Tibial artery (tissue), 4 donors: ENCODE measurements around the gene DCAF5.

Experiments
- DNase-seq, 2 donors: peaks; one replicate each; pipeline ENCODE4 v3.0.0-alpha.2; 2019
- H3K27ac ChIP-seq, 2 donors: fragments of 200-600 bp; sonication (generic) in 1 of 2; 1 replicate in 1 of 2; 2 replicates in 1 of 2; pipeline ENCODE4 v1.5.1; 2018 to 2019; ENCODE audit warnings: mild to moderate bottlenecking in 1 of 2
- H3K27me3 ChIP-seq, 2 donors: fragments of 200-600 bp; sonication (generic) in 1 of 2; one replicate each; pipeline versions ENCODE4 v1.5.1 to v1.6.0; 2016 to 2019
- H3K36me3 ChIP-seq, 3 donors: fragments of 200-600 bp; sonication (generic) in 2 of 3; one replicate each; pipeline ENCODE4 v1.5.1; 2016 to 2019; ENCODE audit warnings: mild to moderate bottlenecking in 2 of 3
- H3K4me1 ChIP-seq, 4 donors: fragments of 200-600 bp; sonication (generic) in 2 of 4; 1 replicate in 3 of 4; 2 replicates in 1 of 4; pipeline ENCODE4 v1.5.1; 2016 to 2019
- H3K4me3 ChIP-seq, 2 donors: fragments of 200-600 bp; sonication (generic) in 1 of 2; 1 replicate in 1 of 2; 2 replicates in 1 of 2; pipeline ENCODE4 v1.5.1; 2018 to 2019; ENCODE audit warnings: mild to moderate bottlenecking in 2 of 2
- H3K9me3 ChIP-seq, 3 donors: fragments of 200-600 bp; sonication (generic) in 1 of 3; one replicate each; pipeline ENCODE4 v1.5.1; 2016 to 2019
- CTCF ChIP-seq, 2 experiments: fragments of 200-600 bp in 1 of 2; fragments of 450-650 bp in 1 of 2; IDR thresholded peaks; one replicate each; pipeline ENCODE4 v1.5.1; 2017 to 2019; ENCODE audit warnings: antibody characterized with exemption in 2 of 2, mild to moderate bottlenecking in 1 of 2, moderate library complexity in 1 of 2
- intact Hi-C: fragments of 100-400 bp; cut with DNase I; formaldehyde crosslinking; loops from one replicate; pipeline ENCODE4 v1.15.0; 2023; ENCODE audit warnings: low total_unique reads

DCAF5 gene

GRCh38 chr14:69133206-69134125 is 19.5 kb downstream of the DCAF5 start:
- Histone ChIP-seq H3K4me3 (no peak overlapping the region), H3K27ac (no peak overlapping the region), H3K27me3 (no peaks in the 10 kb centered on the region), H3K9me3 (no peaks in the 10 kb centered on the region), H3K4me1 (peaks cover 0 to 68% (median 26%) of the 10 kb centered on the region in 4 donors), H3K36me3 (no peaks in the 10 kb centered on the region)
- intact Hi-C loops = no loop called here
- no peak for DNase-seq
- no peak for TF ChIP-seq CTCF (IDR thresholded peaks at IDR 0.05)

GRCh38 chr14:69132513-69133181 is 20.3 kb downstream of the DCAF5 start:
- Histone ChIP-seq H3K36me3 (no peaks in the 10 kb centered on the region), H3K27ac (no peak overlapping the region), H3K4me1 (peaks cover 0 to 61% (median 21%) of the 10 kb centered on the region in 4 donors), H3K9me3 (no peaks in the 10 kb centered on the region), H3K27me3 (no peaks in the 10 kb centered on the region), H3K4me3 (no peak overlapping the region)
- DNase-seq = no peak
- intact Hi-C loops = no loop called here
- TF ChIP-seq CTCF (IDR thresholded peaks at IDR 0.05) = no peak

- H3K9me3 ChIP-seq = no peaks in the 10 kb centered on the region
- H3K27ac ChIP-seq = no peak overlapping the region
- no peaks in the 10 kb centered on the region for H3K36me3 ChIP-seq
- H3K4me3 ChIP-seq = no peak overlapping the region
- no peak for TF ChIP-seq CTCF (IDR thresholded peaks at IDR 0.05)
- H3K27me3 ChIP-seq = no peaks in the 10 kb centered on the region
- no peak for DNase-seq
- intact Hi-C loops = no loop called here
- peaks cover 0 to 63% (median 20%) of the 10 kb centered on the region in 4 donors for H3K4me1 ChIP-seq
Measured at GRCh38 chr14:69131176-69131575, 21.7 kb downstream of the DCAF5 start.

- Histone ChIP-seq H3K36me3 (no peaks in the 10 kb centered on the region), H3K4me1 (peaks cover 0 to 61% (median 20%) of the 10 kb centered on the region in 4 donors), H3K4me3 (no peak overlapping the region), H3K27me3 (no peaks in the 10 kb centered on the region), H3K9me3 (no peaks in the 10 kb centered on the region), H3K27ac (peak overlapping the region; percentile 4 to 42)
- TF ChIP-seq CTCF (IDR thresholded peaks at IDR 0.05) = peak; percentile 83 to 88
- DNase-seq = peak; percentile 55 to 75
- intact Hi-C loops = loop anchor here (10.0 kb wide), 1 partner anchor 75 kb away; no protein-coding TSS in a partner anchor
Measured at GRCh38 chr14:69129264-69129880, 23.5 kb downstream of the DCAF5 start.

GRCh38 chr14:69118305-69118704 is 34.6 kb downstream of the DCAF5 start:
- H3K27ac ChIP-seq = no peak overlapping the region
- H3K9me3 ChIP-seq = no peaks in the 10 kb centered on the region
- H3K27me3 ChIP-seq = no peaks in the 10 kb centered on the region
- H3K4me1 ChIP-seq = peaks cover 0 to 5% (median 0%) of the 10 kb centered on the region in 4 donors
- no peak for TF ChIP-seq CTCF (IDR thresholded peaks at IDR 0.05)
- no peak overlapping the region for H3K4me3 ChIP-seq
- no peak for DNase-seq
- intact Hi-C loops = no loop called here
- peaks cover 41 to 49% (median 44%) of the 10 kb centered on the region in 3 donors for H3K36me3 ChIP-seq
